ENCODE measurements around the gene LRMDA. TPM values are rescaled to one million over a fixed set of nuclear protein-coding genes. Genes with fewer than 3 reads are reported as not detected.

Gene LRMDA
- total RNA-seq, 1 donor from 2014 or later: 7.3 TPM

GRCh38 chr10:76236356-76236755 lies 804.9 kb downstream of the LRMDA start:
- H3K4me1 ChIP-seq (ENCODE audit: control insufficient read depth in 3 of 3, insufficient read depth in 3 of 3, low read length in 3 of 3): no peaks in the 10 kb centered on the region
- no peak overlapping the region for H3K27ac ChIP-seq (ENCODE audit: low read depth, low read length)
- H3K9me3 ChIP-seq (ENCODE audit: control insufficient read depth in 3 of 3, low read length in 3 of 3): no peaks in the 10 kb centered on the region
- no peaks in the 10 kb centered on the region for H3K36me3 ChIP-seq (ENCODE audit: control insufficient read depth in 3 of 3, insufficient read depth in 3 of 3, low read length in 3 of 3)
- H3K9ac ChIP-seq (ENCODE audit: low read depth in 1 of 3, low read length in 3 of 3): no peak overlapping the region
- no peak overlapping the region for H3K4me3 ChIP-seq (ENCODE audit: low read length in 3 of 3)
- H3K27me3 ChIP-seq (ENCODE audit: control insufficient read depth in 3 of 3, insufficient read depth in 3 of 3, low read length in 3 of 3): no peaks in the 10 kb centered on the region

GRCh38 chr10:76242956-76243355 lies 811.5 kb downstream of the LRMDA start:
- H3K9me3 ChIP-seq (ENCODE audit: control insufficient read depth in 3 of 3, low read length in 3 of 3): no peaks in the 10 kb centered on the region
- no peak overlapping the region for H3K27ac ChIP-seq (ENCODE audit: low read depth, low read length)
- H3K4me3 ChIP-seq (ENCODE audit: low read length in 3 of 3): no peak overlapping the region
- no peaks in the 10 kb centered on the region for H3K27me3 ChIP-seq (ENCODE audit: control insufficient read depth in 3 of 3, insufficient read depth in 3 of 3, low read length in 3 of 3)
- H3K36me3 ChIP-seq (ENCODE audit: control insufficient read depth in 3 of 3, insufficient read depth in 3 of 3, low read length in 3 of 3): no peaks in the 10 kb centered on the region
- H3K4me1 ChIP-seq (ENCODE audit: control insufficient read depth in 3 of 3, insufficient read depth in 3 of 3, low read length in 3 of 3): no peaks in the 10 kb centered on the region
- H3K9ac ChIP-seq (ENCODE audit: low read depth in 1 of 3, low read length in 3 of 3): no peak overlapping the region

- Histone ChIP-seq H3K4me3 (ENCODE audit: low read length in 3 of 3) (no peak overlapping the region), H3K9ac (ENCODE audit: low read depth in 1 of 3, low read length in 3 of 3) (no peak overlapping the region), H3K4me1 (ENCODE audit: control insufficient read depth in 3 of 3, insufficient read depth in 3 of 3, low read length in 3 of 3) (no peaks in the 10 kb centered on the region), H3K36me3 (ENCODE audit: control insufficient read depth in 3 of 3, insufficient read depth in 3 of 3, low read length in 3 of 3) (no peaks in the 10 kb centered on the region), H3K9me3 (ENCODE audit: control insufficient read depth in 3 of 3, low read length in 3 of 3) (no peaks in the 10 kb centered on the region), H3K27ac (ENCODE audit: low read depth, low read length) (no peak overlapping the region), H3K27me3 (ENCODE audit: control insufficient read depth in 3 of 3, insufficient read depth in 3 of 3, low read length in 3 of 3) (no peaks in the 10 kb centered on the region)
Measured at GRCh38 chr10:76244061-76244686, 812.8 kb downstream of the LRMDA start.

- H3K27me3 ChIP-seq (ENCODE audit: control insufficient read depth in 3 of 3, insufficient read depth in 3 of 3, low read length in 3 of 3): no peaks in the 10 kb centered on the region
- no peak overlapping the region for H3K9ac ChIP-seq (ENCODE audit: low read depth in 1 of 3, low read length in 3 of 3)
- no peaks in the 10 kb centered on the region for H3K9me3 ChIP-seq (ENCODE audit: control insufficient read depth in 3 of 3, low read length in 3 of 3)
- H3K4me3 ChIP-seq (ENCODE audit: low read length in 3 of 3): no peak overlapping the region
- H3K4me1 ChIP-seq (ENCODE audit: control insufficient read depth in 3 of 3, insufficient read depth in 3 of 3, low read length in 3 of 3): no peaks in the 10 kb centered on the region
- H3K27ac ChIP-seq (ENCODE audit: low read depth, low read length): no peak overlapping the region
- H3K36me3 ChIP-seq (ENCODE audit: control insufficient read depth in 3 of 3, insufficient read depth in 3 of 3, low read length in 3 of 3): no peaks in the 10 kb centered on the region
Measured at GRCh38 chr10:76245951-76246495, 814.6 kb downstream of the LRMDA start.

- H3K4me1 ChIP-seq (ENCODE audit: control insufficient read depth in 3 of 3, insufficient read depth in 3 of 3, low read length in 3 of 3): no peaks in the 10 kb centered on the region
- H3K27ac ChIP-seq (ENCODE audit: low read depth, low read length): no peak overlapping the region
- no peaks in the 10 kb centered on the region for H3K36me3 ChIP-seq (ENCODE audit: control insufficient read depth in 3 of 3, insufficient read depth in 3 of 3, low read length in 3 of 3)
- H3K4me3 ChIP-seq (ENCODE audit: low read length in 3 of 3): no peak overlapping the region
- H3K9me3 ChIP-seq (ENCODE audit: control insufficient read depth in 3 of 3, low read length in 3 of 3): no peaks in the 10 kb centered on the region
- no peaks in the 10 kb centered on the region for H3K27me3 ChIP-seq (ENCODE audit: control insufficient read depth in 3 of 3, insufficient read depth in 3 of 3, low read length in 3 of 3)
- no peak overlapping the region for H3K9ac ChIP-seq (ENCODE audit: low read depth in 1 of 3, low read length in 3 of 3)
Measured at GRCh38 chr10:76248649-76249200, 817.3 kb downstream of the LRMDA start.

GRCh38 chr10:76251841-76252671 lies 820.6 kb downstream of the LRMDA start:
- no peaks in the 10 kb centered on the region for H3K27me3 ChIP-seq (ENCODE audit: control insufficient read depth in 3 of 3, insufficient read depth in 3 of 3, low read length in 3 of 3)
- H3K9me3 ChIP-seq (ENCODE audit: control insufficient read depth in 3 of 3, low read length in 3 of 3): no peaks in the 10 kb centered on the region
- H3K4me1 ChIP-seq (ENCODE audit: control insufficient read depth in 3 of 3, insufficient read depth in 3 of 3, low read length in 3 of 3): no peaks in the 10 kb centered on the region
- no peak overlapping the region for H3K27ac ChIP-seq (ENCODE audit: low read depth, low read length)
- H3K36me3 ChIP-seq (ENCODE audit: control insufficient read depth in 3 of 3, insufficient read depth in 3 of 3, low read length in 3 of 3): no peaks in the 10 kb centered on the region
- no peak overlapping the region for H3K9ac ChIP-seq (ENCODE audit: low read depth in 1 of 3, low read length in 3 of 3)
- no peak overlapping the region for H3K4me3 ChIP-seq (ENCODE audit: low read length in 3 of 3)

GRCh38 chr10:76252733-76253132 lies 821.3 kb downstream of the LRMDA start:
- H3K9ac ChIP-seq (ENCODE audit: low read depth in 1 of 3, low read length in 3 of 3): no peak overlapping the region
- no peak overlapping the region for H3K27ac ChIP-seq (ENCODE audit: low read depth, low read length)
- no peaks in the 10 kb centered on the region for H3K4me1 ChIP-seq (ENCODE audit: control insufficient read depth in 3 of 3, insufficient read depth in 3 of 3, low read length in 3 of 3)

GRCh38 chr10:76255241-76255640 lies 823.8 kb downstream of the LRMDA start:
- peaks cover 0 to 2% (median 0%) of the 10 kb centered on the region in 3 donors for H3K9me3 ChIP-seq (ENCODE audit: control insufficient read depth in 3 of 3, low read length in 3 of 3)
- H3K36me3 ChIP-seq (ENCODE audit: control insufficient read depth in 3 of 3, insufficient read depth in 3 of 3, low read length in 3 of 3): no peaks in the 10 kb centered on the region
- no peak overlapping the region for H3K4me3 ChIP-seq (ENCODE audit: low read length in 3 of 3)
- H3K4me1 ChIP-seq (ENCODE audit: control insufficient read depth in 3 of 3, insufficient read depth in 3 of 3, low read length in 3 of 3): no peaks in the 10 kb centered on the region
- no peaks in the 10 kb centered on the region for H3K27me3 ChIP-seq (ENCODE audit: control insufficient read depth in 3 of 3, insufficient read depth in 3 of 3, low read length in 3 of 3)
- H3K9ac ChIP-seq (ENCODE audit: low read depth in 1 of 3, low read length in 3 of 3): no peak overlapping the region
- no peak overlapping the region for H3K27ac ChIP-seq (ENCODE audit: low read depth, low read length)

More at GRCh38 chr10:76252733-76253132, 821.3 kb downstream of the LRMDA start:
- no peaks in the 10 kb centered on the region for H3K36me3 ChIP-seq (ENCODE audit: control insufficient read depth in 3 of 3, insufficient read depth in 3 of 3, low read length in 3 of 3)
- no peaks in the 10 kb centered on the region for H3K27me3 ChIP-seq (ENCODE audit: control insufficient read depth in 3 of 3, insufficient read depth in 3 of 3, low read length in 3 of 3)
- H3K9me3 ChIP-seq (ENCODE audit: control insufficient read depth in 3 of 3, low read length in 3 of 3): no peaks in the 10 kb centered on the region
- no peak overlapping the region for H3K4me3 ChIP-seq (ENCODE audit: low read length in 3 of 3)

- H3K4me1 ChIP-seq (ENCODE audit: control insufficient read depth in 3 of 3, insufficient read depth in 3 of 3, low read length in 3 of 3): no peaks in the 10 kb centered on the region
- H3K4me3 ChIP-seq (ENCODE audit: low read length in 3 of 3): no peak overlapping the region
- peaks cover 0 to 5% (median 2%) of the 10 kb centered on the region in 3 donors for H3K9me3 ChIP-seq (ENCODE audit: control insufficient read depth in 3 of 3, low read length in 3 of 3)
Measured at GRCh38 chr10:76257816-76258215, 826.4 kb downstream of the LRMDA start.

More at GRCh38 chr10:76257816-76258215, 826.4 kb downstream of the LRMDA start:
- Histone ChIP-seq H3K36me3 (ENCODE audit: control insufficient read depth in 3 of 3, insufficient read depth in 3 of 3, low read length in 3 of 3) (no peaks in the 10 kb centered on the region), H3K27me3 (ENCODE audit: control insufficient read depth in 3 of 3, insufficient read depth in 3 of 3, low read length in 3 of 3) (no peaks in the 10 kb centered on the region), H3K9ac (ENCODE audit: low read depth in 1 of 3, low read length in 3 of 3) (no peak overlapping the region), H3K27ac (ENCODE audit: low read depth, low read length) (no peak overlapping the region)
